Calu3 (cell line): ENCODE results near the gene UBLCP1. TPM values are rescaled to one million over a fixed set of nuclear protein-coding genes. Genes with fewer than 3 reads are reported as not detected.
A peak's percentile ranks its signal among the peaks of the same experiment; 100 is the strongest.
"Not testable (repeated sequence)": the region's sequence is repeated elsewhere in the genome, so short reads cannot be mapped to it uniquely, and the experiment has no call there.

Experiments
- BruUV-seq: library from RNA; stranded (reverse); fragments of 400-500 nt; replicated peaks from 2 replicates; lab custom pipeline; 2021; lab: Mats Ljungman, UMichigan
- CTCF ChIA-PET: fragments of 300-600 bp; sonication (Branson Sonifier 250); formaldehyde crosslinking; loops from one replicate; lab custom pipeline; 2022; ENCODE audit warnings: antibody characterized with exemption; lab: Charles Lee
- DNase-seq: peaks from one replicate; pipeline ENCODE4 v3.0.0; 2022
- H3K27ac Mint-ChIP-seq: one replicate; pipeline ENCODE4 v1.8.0; 2022; ENCODE audit warnings: mixed read lengths; ENCODE audit not compliant: unreplicated experiment
- H3K27me3 Mint-ChIP-seq: one replicate; pipeline ENCODE4 v1.8.0; 2022; ENCODE audit warnings: mixed read lengths; ENCODE audit not compliant: unreplicated experiment
- H3K36me3 Mint-ChIP-seq: one replicate; pipeline ENCODE4 v1.8.0; 2022; ENCODE audit warnings: mild to moderate bottlenecking, moderate library complexity, mixed read lengths; ENCODE audit not compliant: insufficient read depth, unreplicated experiment
- H3K4me1 Mint-ChIP-seq: one replicate; pipeline ENCODE4 v1.8.0; 2022; ENCODE audit warnings: mild to moderate bottlenecking, low read depth, mixed read lengths; ENCODE audit not compliant: unreplicated experiment
- H3K4me3 Mint-ChIP-seq: one replicate; pipeline ENCODE4 v1.8.0; 2022; ENCODE audit warnings: mild to moderate bottlenecking, low read depth, moderate library complexity, mixed read lengths; ENCODE audit not compliant: unreplicated experiment
- H3K9me3 Mint-ChIP-seq: one replicate; pipeline ENCODE4 v1.8.0; 2022; ENCODE audit warnings: low read depth, mixed read lengths; ENCODE audit not compliant: unreplicated experiment
- CTCF ChIP-seq: fragments of 200-600 bp; IDR thresholded peaks from one replicate; pipeline ENCODE4 v1.8.0; 2022; ENCODE audit warnings: antibody characterized with exemption; ENCODE audit not compliant: unreplicated experiment
- intact Hi-C: fragments of 100-400 bp; cut with micrococcal nuclease; formaldehyde crosslinking; loops from one replicate; pipeline ENCODE4 v1.10.0; 2022; ENCODE audit not compliant: unreplicated experiment
- total RNA-seq: library from RNA; stranded (reverse); gene quantifications from 2 replicates; pipeline ENCODE4 v1.2.3, GENCODE V29; 2022

UBLCP1 gene
- total RNA-seq, 1 experiment from 2014 or later = 35.8 TPM

GRCh38 chr5:159223469-159223868 lies 39.6 kb upstream of the UBLCP1 start:
- intact Hi-C loops = no loop called here
- Mint-ChIP-seq H3K36me3 (peaks cover 3% of the 10 kb centered on the region), H3K4me1 (peaks cover 15% of the 10 kb centered on the region), H3K9me3 (no peaks in the 10 kb centered on the region), H3K27ac (no peak overlapping the region), H3K27me3 (no peaks in the 10 kb centered on the region), H3K4me3 (no peak overlapping the region)
- DNase-seq = no peak
- CTCF ChIA-PET = interaction anchor here (0.6 kb wide), 1 partner anchor 137 kb away, joined by 3 read pairs; no protein-coding TSS in a partner anchor
- TF ChIP-seq CTCF = no peak
- BruUV-seq = no TSS peak

- H3K27ac Mint-ChIP-seq = no peak overlapping the region
- H3K4me1 Mint-ChIP-seq = peaks cover 13% of the 10 kb centered on the region
- no peaks in the 10 kb centered on the region for H3K9me3 Mint-ChIP-seq
- CTCF ChIA-PET = no interaction called here
- DNase-seq = no peak
- H3K27me3 Mint-ChIP-seq = no peaks in the 10 kb centered on the region
- intact Hi-C loops = no loop called here
- no TSS peak for BruUV-seq
- TF ChIP-seq CTCF = no peak
- H3K36me3 Mint-ChIP-seq = no peaks in the 10 kb centered on the region
- no peak overlapping the region for H3K4me3 Mint-ChIP-seq
Measured at GRCh38 chr5:159224471-159224870, 38.6 kb upstream of the UBLCP1 start.

GRCh38 chr5:159226451-159226850 lies 36.6 kb upstream of the UBLCP1 start:
- Mint-ChIP-seq H3K4me1 (peaks cover 29% of the 10 kb centered on the region), H3K4me3 (no peak overlapping the region), H3K27me3 (no peaks in the 10 kb centered on the region), H3K36me3 (peaks cover 9% of the 10 kb centered on the region), H3K9me3 (no peaks in the 10 kb centered on the region), H3K27ac (no peak overlapping the region)
- intact Hi-C loops = no loop called here
- CTCF ChIA-PET = no interaction called here
- BruUV-seq = no TSS peak
- no peak for DNase-seq
- no peak for TF ChIP-seq CTCF

GRCh38 chr5:159227452-159227851 lies 35.6 kb upstream of the UBLCP1 start:
- Mint-ChIP-seq H3K9me3 (no peaks in the 10 kb centered on the region), H3K27ac (no peak overlapping the region), H3K4me1 (peaks cover 30% of the 10 kb centered on the region), H3K4me3 (no peak overlapping the region), H3K36me3 (peaks cover 14% of the 10 kb centered on the region), H3K27me3 (no peaks in the 10 kb centered on the region)
- intact Hi-C loops = no loop called here
- no peak for DNase-seq
- CTCF ChIA-PET = interaction anchor here (0.6 to 0.9 kb wide), 3 partner anchors 21 to 626 kb away, joined by 4 to 7 read pairs (median 6); no protein-coding TSS in a partner anchor
- no peak for TF ChIP-seq CTCF
- BruUV-seq = no TSS peak

GRCh38 chr5:159228097-159228496 lies 35.0 kb upstream of the UBLCP1 start:
- H3K4me1 Mint-ChIP-seq = peaks cover 30% of the 10 kb centered on the region
- intact Hi-C loops, BruUV-seq, H3K4me3 Mint-ChIP-seq, H3K27me3 Mint-ChIP-seq, H3K9me3 Mint-ChIP-seq: not testable (repeated sequence)
- DNase-seq = peak; percentile 32
- peak overlapping the region; percentile 6 for H3K27ac Mint-ChIP-seq
- H3K36me3 Mint-ChIP-seq = peaks cover 14% of the 10 kb centered on the region
- CTCF ChIA-PET = interaction anchor here (0.6 to 0.9 kb wide), 2 partner anchors 21 to 38 kb away, joined by 6 to 7 read pairs; no protein-coding TSS in a partner anchor
